Heart right ventricle (tissue), 16 donors: ENCODE data around the gene AKAP6. TPM values are rescaled to one million over a fixed set of nuclear protein-coding genes. Genes with fewer than 3 reads are reported as not detected.
A peak's percentile ranks its signal among the peaks of the same experiment; 100 is the strongest.

Experiments
- ATAC-seq, 8 donors: fragments of 200-7000 bp; cut with Tn5 transposase; one replicate each; pipeline ENCODE4 v1.9.1; 2020; ENCODE audit warnings: mild to moderate bottlenecking in 8 of 8, moderate library complexity in 8 of 8, moderate number of reproducible peaks in 1 of 8
- DNase-seq, 2 donors: peaks; one replicate each; pipeline ENCODE4 v3.0.0-alpha.2; 2020
- H3K27ac ChIP-seq, 10 donors: fragments of 200-600 bp; sonication (generic) in 2 of 10; one replicate each; pipeline versions ENCODE4 v1.5.0 to v1.8.0; 2020 to 2022; ENCODE audit warnings: mild to moderate bottlenecking in 3 of 10
- H3K27me3 ChIP-seq, 7 donors: fragments of 200-600 bp; one replicate each; pipeline ENCODE4 v1.8.0; 2021 to 2022; ENCODE audit warnings: mild to moderate bottlenecking in 2 of 7
- H3K36me3 ChIP-seq, 9 donors: fragments of 200-600 bp; sonication (generic) in 1 of 9; one replicate each; pipeline versions ENCODE4 v1.5.0 to v1.8.0; 2020 to 2022; ENCODE audit warnings: mild to moderate bottlenecking in 2 of 9
- H3K4me1 ChIP-seq, 9 donors: fragments of 200-600 bp; sonication (generic) in 1 of 9; one replicate each; pipeline versions ENCODE4 v1.5.0 to v1.8.0; 2020 to 2022; ENCODE audit warnings: mild to moderate bottlenecking in 4 of 9
- H3K4me3 ChIP-seq, 10 donors: fragments of 200-600 bp; sonication (generic) in 2 of 10; one replicate each; pipeline versions ENCODE4 v1.5.0 to v1.8.0; 2020 to 2022; ENCODE audit warnings: mild to moderate bottlenecking in 7 of 10, moderate library complexity in 2 of 10
- H3K9me3 ChIP-seq, 11 donors: fragments of 200-600 bp in 10 of 11; sonication (generic) in 2 of 11; one replicate each; pipeline versions ENCODE4 v1.5.0 to v1.8.0; 2013 to 2022; ENCODE audit warnings: mild to moderate bottlenecking in 2 of 11, control low read depth in 1 of 11, moderate library complexity in 1 of 11
- WGBS, 2 donors: extraction: QIAGEN DNeasy Blood & Tissue Kit; methylation state at CpG; one replicate each; pipeline ENCODE4 v1.1.7; 2013; ENCODE audit warnings: inconsistent platforms in 1 of 2; 5-methylcytosine and 5-hydroxymethylcytosine counted together
- intact Hi-C, 10 donors: fragments of 100-400 bp; cut with DNase I; formaldehyde crosslinking; loops; one replicate each; pipeline versions ENCODE4 v1.11.1 to v1.14.2; 2022
- polyA plus RNA-seq, 2 donors: library from polyadenylated mRNA; stranded (reverse); fragments of 200-250 nt; gene quantifications; one replicate each; pipeline ENCODE4 v1.2.3, GENCODE V29; 2013
- total RNA-seq, 10 donors: library from RNA; stranded (reverse); fragmentation: NEBNext Ultra II Directional in 3 of 10; extraction: Animal tissue kit (Norgen Biotek cat#: 25700) in 3 of 10; gene quantifications; one replicate each; pipeline versions ENCODE4 v1.2.1 to v1.2.4, GENCODE V29; 2021 to 2023
- TF ChIP-seq, protein P1 (sequence below), 9 donors: fragments of 200-600 bp; sonication (generic) in 2 of 9; IDR thresholded peaks; one replicate each; pipeline versions ENCODE4 v1.5.0 to v1.8.0; 2021 to 2022; ENCODE audit warnings: antibody characterized with exemption in 9 of 9, mild to moderate bottlenecking in 5 of 9, moderate library complexity in 1 of 9
- donor health status: Arrhythmogenic right ventricular cardiomyopathy.
- donor health status: ischemic (EF 13 %, LVEDD 7.1; RV severe dilation, severe dysfunction).
- donor health status: healthy with polysubstance abuse.
- donor health status: DM: no; HTN: yes; CAD: no.
- donor health status: DM: no; HTN: no; CAD: no.
- donor health status: ischemic (EF 25% LVEDD 6.9; RV normal size, moderate dysfunction).
- donor health status: ischemic (EF 25% LVEDD 5.7; RV mildly dilated, moderate dysfunction).
- donor health status: healthy.
- donor health status: DM: yes; HTN: yes; CAD: no.
- donor health status: Ischemic cardiomyopathy.
- donor health status: ischemic (EF 35%, LVEDD 5.7; RV mildly dilated, moderate dysfunction).
- donor health status: nonischemic (EF 11% LVEDD 7.7; RV severe dilation, severe dysfunction).
- donor health status: DM: yes; HTN: yes; CAD: no.
- donor health status: PGD.
- donor health status: ischemic (EF 29% LVEDD 5.4; RV normal size, mild dysfunction).
- donor health status: nonischemic (EF 23%, LVEDD 6.1; RV moderate dilation, normal function).

Gene AKAP6
- total and polyA plus RNA-seq, 12 donors, result 13.5 to 332 (median 229) TPM

DNA sequence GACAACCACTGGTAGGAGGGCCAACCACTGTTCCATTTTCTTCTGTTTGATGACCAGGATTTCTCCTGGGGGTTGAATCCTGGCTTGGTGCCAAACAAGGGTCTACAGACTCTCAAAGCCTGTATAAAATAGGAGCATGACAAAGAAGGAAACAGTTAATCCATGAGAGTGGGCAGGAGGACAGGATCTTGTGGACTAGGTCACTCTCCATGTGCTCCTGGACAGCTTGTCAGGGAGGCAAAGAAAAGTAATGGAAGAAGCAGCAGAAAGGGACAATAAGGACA lies 243.7 kb downstream of the AKAP6 start:
- no peak overlapping the region for H3K27ac ChIP-seq
- intact Hi-C loops, result loop anchor here in 9 of 10 donors (10.0 kb wide), 11 partner anchors 252 to 1752 kb away; partner anchors contain the start of gene NPAS3 (in 1 of the 9)

DNA sequence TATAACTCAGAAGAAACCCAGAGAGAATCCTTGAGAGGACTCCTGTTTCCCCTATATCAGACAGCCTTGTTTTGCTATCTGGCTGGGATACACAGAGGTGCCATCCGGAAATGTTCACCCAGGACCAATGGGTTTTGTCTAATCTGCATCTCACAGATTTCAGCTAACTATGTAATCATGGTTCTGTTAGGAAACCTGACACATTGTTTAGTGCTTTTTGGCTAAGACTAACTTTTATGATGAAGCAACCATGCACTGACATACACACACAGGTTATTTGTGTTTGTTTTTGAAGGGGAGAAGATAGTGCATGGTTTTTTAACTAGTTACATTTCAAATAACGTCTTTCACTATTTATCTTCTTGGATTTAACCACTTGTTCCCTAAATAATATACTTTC lies 245.2 kb downstream of the AKAP6 start:
- WGBS, 2 donors, result 44 to 50% methylated on average over 2 of the region's 2 CpGs
- Histone ChIP-seq H3K4me1 (peaks cover 4 to 55% (median 14%) of the 10 kb centered on the region in 9 donors), H3K36me3 (no peaks in the 10 kb centered on the region), H3K27me3 (no peaks in the 10 kb centered on the region), H3K9me3 (no peaks in the 10 kb centered on the region), H3K4me3 (no peak overlapping the region), H3K27ac (no peak overlapping the region)
- intact Hi-C loops, result loop anchor here in 9 of 10 donors (10.0 kb wide), 11 partner anchors 251 to 1751 kb away; partner anchors contain the start of gene NPAS3 (in 1 of the 9)
- TF ChIP-seq, protein P1, sequence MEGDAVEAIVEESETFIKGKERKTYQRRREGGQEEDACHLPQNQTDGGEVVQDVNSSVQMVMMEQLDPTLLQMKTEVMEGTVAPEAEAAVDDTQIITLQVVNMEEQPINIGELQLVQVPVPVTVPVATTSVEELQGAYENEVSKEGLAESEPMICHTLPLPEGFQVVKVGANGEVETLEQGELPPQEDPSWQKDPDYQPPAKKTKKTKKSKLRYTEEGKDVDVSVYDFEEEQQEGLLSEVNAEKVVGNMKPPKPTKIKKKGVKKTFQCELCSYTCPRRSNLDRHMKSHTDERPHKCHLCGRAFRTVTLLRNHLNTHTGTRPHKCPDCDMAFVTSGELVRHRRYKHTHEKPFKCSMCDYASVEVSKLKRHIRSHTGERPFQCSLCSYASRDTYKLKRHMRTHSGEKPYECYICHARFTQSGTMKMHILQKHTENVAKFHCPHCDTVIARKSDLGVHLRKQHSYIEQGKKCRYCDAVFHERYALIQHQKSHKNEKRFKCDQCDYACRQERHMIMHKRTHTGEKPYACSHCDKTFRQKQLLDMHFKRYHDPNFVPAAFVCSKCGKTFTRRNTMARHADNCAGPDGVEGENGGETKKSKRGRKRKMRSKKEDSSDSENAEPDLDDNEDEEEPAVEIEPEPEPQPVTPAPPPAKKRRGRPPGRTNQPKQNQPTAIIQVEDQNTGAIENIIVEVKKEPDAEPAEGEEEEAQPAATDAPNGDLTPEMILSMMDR (IDR thresholded peaks at IDR 0.05), result no peak
- DNase-seq (no peak), ATAC-seq (no peak)

More for the DNA sequence above, 243.7 kb downstream of the AKAP6 start:
- no peak overlapping the region for H3K4me3 ChIP-seq
- H3K9me3 ChIP-seq, result no peaks in the 10 kb centered on the region
- ATAC-seq (no peak), DNase-seq (no peak)
- H3K4me1 ChIP-seq, result peaks cover 4 to 50% (median 14%) of the 10 kb centered on the region in 9 donors
- TF ChIP-seq, protein P1 (IDR thresholded peaks at IDR 0.05), result no peak
- no peaks in the 10 kb centered on the region for H3K36me3 ChIP-seq
- H3K27me3 ChIP-seq, result no peaks in the 10 kb centered on the region

DNA sequence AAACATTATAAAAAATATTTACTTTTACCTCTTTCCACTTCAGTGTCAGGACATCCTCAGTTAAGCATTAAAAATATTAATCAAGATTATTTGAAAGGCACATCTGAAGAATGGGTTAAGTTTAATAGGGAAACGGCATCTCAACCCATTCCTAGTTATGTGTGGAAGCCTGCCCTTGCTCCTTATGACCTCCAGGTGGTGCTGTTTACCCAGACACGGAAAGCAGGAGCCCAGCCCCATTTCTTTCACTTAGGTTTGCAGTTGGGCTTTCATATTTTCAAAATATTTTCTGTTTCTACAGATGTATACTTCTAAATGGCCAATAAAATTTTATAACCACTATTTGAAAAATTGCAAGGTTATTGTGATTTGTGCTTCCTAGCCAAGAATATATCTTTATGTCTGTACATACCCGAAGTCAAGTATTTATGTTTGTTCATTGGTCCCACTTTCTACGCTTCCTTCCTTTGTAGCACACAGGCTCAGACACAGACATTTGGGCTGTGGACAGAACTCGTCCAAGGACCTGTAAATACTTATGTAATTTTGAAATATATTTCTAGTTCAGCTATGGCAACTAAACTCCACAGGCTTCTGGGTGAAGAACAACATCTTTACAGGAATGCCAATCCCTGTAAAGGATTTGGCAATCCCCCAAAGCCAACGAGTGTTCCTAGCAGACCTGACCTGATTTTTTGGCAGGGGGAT lies 247.1 kb downstream of the AKAP6 start:
- Histone ChIP-seq H3K27me3 (no peaks in the 10 kb centered on the region), H3K4me3 (peak overlapping the region in 4 of 10 donors; percentile 23 to 39 (median 26)), H3K36me3 (no peaks in the 10 kb centered on the region), H3K9me3 (no peaks in the 10 kb centered on the region), H3K4me1 (peaks cover 4 to 55% (median 14%) of the 10 kb centered on the region in 9 donors), H3K27ac (peak overlapping the region in 1 of 10 donors; percentile 9)
- 14 to 21% methylated on average over 6 of the region's 6 CpGs for WGBS, 2 donors
- intact Hi-C loops, result loop anchor here in 9 of 10 donors (2.0 to 10.0 kb wide), 18 partner anchors 131 to 1749 kb away; partner anchors contain the start of gene NPAS3 (in 1 of the 9)
- TF ChIP-seq, protein P1 (IDR thresholded peaks at IDR 0.05), result peak; percentile 87 to 99 (median 95)
- peak; percentile 70 to 91 (median 82) for ATAC-seq
- DNase-seq, result peak in 1 of 2 donors; percentile 34

DNA sequence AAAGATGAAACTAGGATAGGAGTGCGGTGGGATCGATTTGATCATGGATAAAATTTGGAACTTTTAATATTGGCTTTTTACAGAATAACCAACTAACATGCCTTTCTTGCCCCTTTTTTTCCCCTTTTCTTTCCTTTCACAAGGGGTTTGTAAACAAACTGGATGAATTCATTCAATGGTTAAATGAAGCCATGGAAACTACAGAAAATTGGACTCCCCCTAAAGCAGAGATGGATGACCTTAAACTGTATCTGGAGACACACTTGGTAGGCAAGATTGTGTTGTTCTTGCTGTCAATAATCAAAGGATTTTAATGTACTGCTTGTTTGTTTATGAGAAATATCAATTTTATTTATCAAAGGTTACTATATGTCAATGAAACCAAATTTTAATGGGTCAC lies 247.9 kb downstream of the AKAP6 start:
- Histone ChIP-seq H3K27ac (peak overlapping the region in 1 of 10 donors; percentile 9), H3K4me3 (no peak overlapping the region)
- intact Hi-C loops, result loop anchor here in 9 of 10 donors (2.0 to 10.0 kb wide), 18 partner anchors 130 to 1748 kb away; partner anchors contain the start of gene NPAS3 (in 1 of the 9)

More for the DNA sequence above, 247.9 kb downstream of the AKAP6 start:
- Histone ChIP-seq H3K27me3 (no peaks in the 10 kb centered on the region), H3K9me3 (no peaks in the 10 kb centered on the region), H3K4me1 (peaks cover 4 to 55% (median 14%) of the 10 kb centered on the region in 9 donors), H3K36me3 (no peaks in the 10 kb centered on the region)
- DNase-seq (no peak), ATAC-seq (no peak)
- TF ChIP-seq, protein P1 (IDR thresholded peaks at IDR 0.05), result no peak
- WGBS, 2 donors, result 78 to 82% methylated on average over 2 of the region's 2 CpGs
